Cardiac muscle cell (in vitro differentiated cells and primary cell): ENCODE measurements around the gene COX7A2L. TPM values are rescaled to one million over a fixed set of nuclear protein-coding genes. Genes with fewer than 3 reads are reported as not detected.
"Not testable (repeated sequence)": the region's sequence is repeated elsewhere in the genome, so short reads cannot be mapped to it uniquely, and the experiment has no call there.

Experiments
- DNase-seq, 2 donors: peaks; one replicate each; pipeline versions ENCODE4 v3.0.0 to v3.0.0-alpha.2; 2010 to 2017; ENCODE audit warnings: low read depth in 1 of 2, low spot score in 1 of 2
- H3K27ac ChIP-seq: fragments of 200-600 bp; sonication (generic); 2 replicates; pipeline ENCODE4 v1.5.1; 2016
- H3K27me3 ChIP-seq: fragments of 200-600 bp; sonication (generic); 2 replicates; pipeline ENCODE4 v1.6.0; 2016; ENCODE audit warnings: control low read depth
- H3K36me3 ChIP-seq: fragments of 200-600 bp; sonication (generic); 2 replicates; pipeline ENCODE4 v1.5.1; 2016; ENCODE audit warnings: control low read depth
- H3K4me1 ChIP-seq: fragments of 200-600 bp; sonication (generic); 2 replicates; pipeline ENCODE4 v1.8.1; 2017; ENCODE audit warnings: low read depth, mild to moderate bottlenecking, mixed run types
- H3K4me3 ChIP-seq: fragments of 200-600 bp; sonication (generic); 2 replicates; pipeline ENCODE4 v1.5.1; 2016; ENCODE audit warnings: mild to moderate bottlenecking
- H3K9me3 ChIP-seq: fragments of 200-600 bp; sonication (generic); 2 replicates; pipeline ENCODE4 v1.5.1; 2017; ENCODE audit warnings: low read depth, mild to moderate bottlenecking, control low read depth
- CTCF ChIP-seq: IDR thresholded peaks from 2 replicates; pipeline ENCODE4 v1.5.1; 2012; ENCODE audit warnings: low read depth, mild to moderate bottlenecking, low read length
- polyA plus RNA-seq: library from polyadenylated mRNA; unstranded; fragments of >200 nt; fragmentation: Nextera tagmentation; extraction: Ambion mirVana; gene quantifications from 2 replicates; pipeline ENCODE4 v1.2.1, GENCODE V29; 2016
- total RNA-seq: library from RNA; depleted of rRNA; stranded (reverse); fragments of >200 nt; gene quantifications from 2 replicates; pipeline ENCODE4 v1.2.3, GENCODE V29; 2016

Gene COX7A2L
- total and polyA plus RNA-seq, 2 experiments from 2014 or later, result 152 to 197 TPM

GRCh38 chr2:42382144-42382543 lies 21.1 kb upstream of the COX7A2L start:
- H3K27ac ChIP-seq, result no peak overlapping the region
- H3K9me3 ChIP-seq, result no peaks in the 10 kb centered on the region
- H3K4me1 ChIP-seq, result no peaks in the 10 kb centered on the region
- no peak overlapping the region for H3K4me3 ChIP-seq
- DNase-seq, result no peak
- H3K27me3 ChIP-seq, result no peaks in the 10 kb centered on the region
- no peak for TF ChIP-seq CTCF
- H3K36me3 ChIP-seq, result no peaks in the 10 kb centered on the region

- not testable (repeated sequence) for H3K36me3 ChIP-seq, H3K27ac ChIP-seq, H3K27me3 ChIP-seq, H3K4me1 ChIP-seq, H3K4me3 ChIP-seq, H3K9me3 ChIP-seq, DNase-seq
These were observed 19.0 kb upstream of the COX7A2L start for GRCh38 chr2:42380026-42380425.

DNA sequence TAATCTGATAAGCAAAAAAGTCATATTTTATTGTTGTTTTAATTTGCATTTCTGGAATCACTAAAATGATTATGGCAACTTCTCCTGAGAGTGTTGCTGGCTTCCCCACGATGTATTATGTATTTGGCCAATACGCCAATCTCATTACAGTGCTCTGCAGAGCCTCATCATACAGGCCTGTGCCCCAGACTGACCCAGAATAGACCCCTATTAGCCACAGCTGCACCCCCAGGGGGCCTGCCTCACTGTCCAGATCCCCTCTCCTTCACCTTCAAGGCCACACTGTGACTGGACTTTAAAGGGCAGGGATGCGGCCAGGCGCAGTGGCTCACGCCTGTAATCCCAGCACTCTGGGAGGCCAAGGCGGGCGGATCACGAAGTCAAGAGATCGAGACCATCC lies 17.4 kb upstream of the COX7A2L start:
- no peak for TF ChIP-seq CTCF
- no peak overlapping the region for H3K27ac ChIP-seq
- no peaks in the 10 kb centered on the region for H3K27me3 ChIP-seq
- DNase-seq, result no peak
- no peaks in the 10 kb centered on the region for H3K9me3 ChIP-seq
- H3K4me1 ChIP-seq, result no peaks in the 10 kb centered on the region
- no peaks in the 10 kb centered on the region for H3K36me3 ChIP-seq
- H3K4me3 ChIP-seq, result no peak overlapping the region

- no peak for TF ChIP-seq CTCF
These were observed 15.7 kb upstream of the COX7A2L start for GRCh38 chr2:42376758-42377157.

GRCh38 chr2:42372474-42373200 lies 11.6 kb upstream of the COX7A2L start:
- peaks cover 8% of the 10 kb centered on the region for H3K4me1 ChIP-seq
- H3K27me3 ChIP-seq, result no peaks in the 10 kb centered on the region
- no peak overlapping the region for H3K27ac ChIP-seq
- H3K4me3 ChIP-seq, result no peak overlapping the region
- H3K36me3 ChIP-seq, result no peaks in the 10 kb centered on the region
- H3K9me3 ChIP-seq, result no peaks in the 10 kb centered on the region
- no peak for TF ChIP-seq CTCF
- DNase-seq, result no peak

More at GRCh38 chr2:42376758-42377157, 15.7 kb upstream of the COX7A2L start:
- Histone ChIP-seq H3K9me3 (no peaks in the 10 kb centered on the region), H3K27me3 (no peaks in the 10 kb centered on the region), H3K36me3 (no peaks in the 10 kb centered on the region), H3K27ac (no peak overlapping the region), H3K4me3 (no peak overlapping the region), H3K4me1 (no peaks in the 10 kb centered on the region)
- no peak for DNase-seq

- no peaks in the 10 kb centered on the region for H3K9me3 ChIP-seq
- DNase-seq, result no peak
- no peaks in the 10 kb centered on the region for H3K36me3 ChIP-seq
- H3K27me3 ChIP-seq, result no peaks in the 10 kb centered on the region
- H3K27ac ChIP-seq, result no peak overlapping the region
- H3K4me3 ChIP-seq, result no peak overlapping the region
- TF ChIP-seq CTCF, result no peak
- H3K4me1 ChIP-seq, result peaks cover 8% of the 10 kb centered on the region
These were observed 10.8 kb upstream of the COX7A2L start for GRCh38 chr2:42371611-42372473.
